Loucy (cell line): ENCODE measurements around the gene NTN1.

ENCODE experiments used
- H2AFZ ChIP-seq: fragments of 200-600 bp; sonication (generic); 2 replicates; pipeline ENCODE4 v1.6.0; 2016; ENCODE audit warnings: antibody characterized with exemption, mild to moderate bottlenecking, low read length, moderate library complexity
- H3F3A ChIP-seq: fragments of 200-600 bp; 2 replicates; pipeline ENCODE4 v1.6.0; 2016; ENCODE audit warnings: antibody characterized with exemption, low read depth, mild to moderate bottlenecking
- H3K27me3 ChIP-seq: fragments of 200-600 bp; sonication (generic); 2 replicates; pipeline ENCODE4 v1.6.1; 2014; ENCODE audit warnings: low read length, mild to moderate bottlenecking; ENCODE audit not compliant: insufficient read depth, poor library complexity, severe bottlenecking
- H3K36me3 ChIP-seq: fragments of 200-600 bp; sonication (generic); 2 replicates; pipeline ENCODE4 v1.6.1; 2016; ENCODE audit warnings: low read length; ENCODE audit not compliant: insufficient read depth
- H3K4me1 ChIP-seq: fragments of 200-600 bp; sonication (generic); 2 replicates; pipeline ENCODE4 v1.5.1; 2014; ENCODE audit warnings: low read length, mild to moderate bottlenecking; ENCODE audit not compliant: insufficient read depth, poor library complexity, severe bottlenecking
- H3K4me2 ChIP-seq: fragments of 200-600 bp; sonication (generic); 2 replicates; pipeline ENCODE4 v1.6.0; 2014; ENCODE audit warnings: antibody characterized with exemption, low read length, low read depth, mild to moderate bottlenecking; ENCODE audit not compliant: poor library complexity, severe bottlenecking
- H3K4me3 ChIP-seq: fragments of 200-600 bp; sonication (generic); 2 replicates; pipeline ENCODE4 v1.5.1; 2014; ENCODE audit warnings: low read length, mild to moderate bottlenecking, mixed read lengths; ENCODE audit not compliant: poor library complexity, severe bottlenecking
- H3K79me2 ChIP-seq: fragments of 200-600 bp; sonication (generic); 2 replicates; pipeline ENCODE4 v1.6.1; 2014; ENCODE audit warnings: low read length; ENCODE audit not compliant: insufficient read depth
- H3K9ac ChIP-seq: fragments of 200-600 bp; sonication (generic); 2 replicates; pipeline ENCODE4 v1.6.0; 2014; ENCODE audit warnings: mild to moderate bottlenecking, low read depth, low read length, moderate library complexity; ENCODE audit not compliant: poor library complexity, severe bottlenecking
- H3K9me2 ChIP-seq: fragments of 200-600 bp; sonication (generic); replicated peaks from 2 replicates; pipeline ENCODE4 v1.6.1; 2016; ENCODE audit warnings: low read depth, low read length, mixed read lengths
- H3K9me3 ChIP-seq: fragments of 200-600 bp; sonication (generic); 2 replicates; pipeline ENCODE4 v1.6.1; 2014; ENCODE audit warnings: mild to moderate bottlenecking, antibody characterized with exemption, low read length, low read depth; ENCODE audit not compliant: insufficient read depth
- H4K20me1 ChIP-seq: fragments of 200-600 bp; sonication (generic); 2 replicates; pipeline ENCODE4 v1.6.0; 2014; ENCODE audit warnings: antibody characterized with exemption, low read length, mild to moderate bottlenecking; ENCODE audit not compliant: insufficient read depth, poor library complexity, severe bottlenecking
- CTCF ChIP-seq: fragments of 200-600 bp; sonication (generic); conservative IDR thresholded peaks from 2 replicates; pipeline ENCODE4 v1.5.1; 2014; ENCODE audit warnings: mild to moderate bottlenecking, antibody characterized with exemption, low read length
- EZH2phosphoT487 ChIP-seq: fragments of 200-600 bp; IDR thresholded peaks from 2 replicates; pipeline ENCODE4 v1.6.1; 2018; ENCODE audit warnings: antibody characterized with exemption, mild to moderate bottlenecking, moderate library complexity, borderline replicate concordance

NTN1 gene

GRCh38 chr17:9116861-9117568 is 95.7 kb downstream of the NTN1 start:
- TF ChIP-seq CTCF = no peak
- no peak for TF ChIP-seq EZH2phosphoT487
- no peak overlapping the region for H2AFZ ChIP-seq
- H3K4me3 ChIP-seq = no peak overlapping the region
- H3F3A ChIP-seq = no peaks in the 10 kb centered on the region
- H3K36me3 ChIP-seq = no peaks in the 10 kb centered on the region
- H3K9me3 ChIP-seq = no peaks in the 10 kb centered on the region
- H3K4me1 ChIP-seq = no peaks in the 10 kb centered on the region
- no peaks in the 10 kb centered on the region for H3K9me2 ChIP-seq
- H3K4me2 ChIP-seq = no peak overlapping the region
- H3K79me2 ChIP-seq = no peaks in the 10 kb centered on the region
- no peaks in the 10 kb centered on the region for H3K27me3 ChIP-seq
- H3K9ac ChIP-seq = no peak overlapping the region
- H4K20me1 ChIP-seq = no peaks in the 10 kb centered on the region

GRCh38 chr17:9120471-9120870 is 99.2 kb downstream of the NTN1 start:
- Histone ChIP-seq H3K27me3 (no peaks in the 10 kb centered on the region), H4K20me1 (no peaks in the 10 kb centered on the region), H3K79me2 (no peaks in the 10 kb centered on the region), H3F3A (no peaks in the 10 kb centered on the region), H2AFZ (no peak overlapping the region), H3K9me2 (no peaks in the 10 kb centered on the region), H3K9ac (no peak overlapping the region), H3K9me3 (no peaks in the 10 kb centered on the region), H3K36me3 (no peaks in the 10 kb centered on the region), H3K4me1 (no peaks in the 10 kb centered on the region), H3K4me3 (no peak overlapping the region), H3K4me2 (no peak overlapping the region)
- TF ChIP-seq CTCF = peak; percentile 59
- no peak for TF ChIP-seq EZH2phosphoT487

GRCh38 chr17:9121186-9121820 is 100.0 kb downstream of the NTN1 start:
- no peaks in the 10 kb centered on the region for H4K20me1 ChIP-seq
- TF ChIP-seq EZH2phosphoT487 (no peak), CTCF (no peak)

More at GRCh38 chr17:9121186-9121820, 100.0 kb downstream of the NTN1 start:
- Histone ChIP-seq H3K4me3 (no peak overlapping the region), H3K9ac (no peak overlapping the region), H3K9me3 (no peaks in the 10 kb centered on the region), H3K36me3 (no peaks in the 10 kb centered on the region), H3K4me2 (no peak overlapping the region), H3K9me2 (no peaks in the 10 kb centered on the region), H2AFZ (no peak overlapping the region), H3K4me1 (no peaks in the 10 kb centered on the region), H3K79me2 (no peaks in the 10 kb centered on the region), H3F3A (no peaks in the 10 kb centered on the region), H3K27me3 (no peaks in the 10 kb centered on the region)
